Activated CD4-positive, alpha-beta memory T cell treated with anti-CD3 and anti-CD28 coated beads for 36 hours (primary cell): ENCODE data around the gene MYO15A. TPM values are rescaled to one million over a fixed set of nuclear protein-coding genes. Genes with fewer than 3 reads are reported as not detected.

ENCODE experiments used
- CTCF ChIA-PET: fragments of 350-600 bp; sonication (Branson Sonifier 250); formaldehyde crosslinking; loops from one replicate; lab custom pipeline; 2021; ENCODE audit warnings: antibody characterized with exemption, inconsistent platforms; lab: Charles Lee
- POLR2A ChIA-PET: fragments of 350-600 bp; sonication (Branson Sonifier 250); formaldehyde crosslinking; loops from one replicate; lab custom pipeline; 2021; ENCODE audit warnings: antibody characterized with exemption; lab: Charles Lee
- DNase-seq: peaks from one replicate; pipeline ENCODE4 v3.0.0-alpha.2; 2020
- H3K27ac Mint-ChIP-seq: one replicate; pipeline ENCODE4 v1.8.0; 2021; ENCODE audit warnings: mixed read lengths
- H3K27me3 Mint-ChIP-seq: one replicate; pipeline ENCODE4 v1.8.0; 2021; ENCODE audit warnings: mixed read lengths
- H3K36me3 Mint-ChIP-seq: one replicate; pipeline ENCODE4 v1.8.0; 2021; ENCODE audit warnings: mixed read lengths
- H3K4me1 Mint-ChIP-seq: one replicate; pipeline ENCODE4 v1.8.0; 2021; ENCODE audit warnings: low read depth, mixed read lengths
- H3K4me3 Mint-ChIP-seq: one replicate; pipeline ENCODE4 v1.8.0; 2021; ENCODE audit warnings: mild to moderate bottlenecking, mixed read lengths
- H3K9me3 Mint-ChIP-seq: one replicate; pipeline ENCODE4 v1.8.0; 2021; ENCODE audit warnings: mixed read lengths
- intact Hi-C: fragments of 100-400 bp; cut with micrococcal nuclease; formaldehyde crosslinking; loops from one replicate; pipeline ENCODE4 v1.15.1; 2023
- total RNA-seq, 2 experiments: library from RNA; stranded (reverse); gene quantifications; one replicate each; pipeline ENCODE4 v1.2.3, GENCODE V29; 2021

Gene MYO15A
- total RNA-seq, 2 experiments from 2014 or later, result 0.78 to 1.3 TPM

DNA sequence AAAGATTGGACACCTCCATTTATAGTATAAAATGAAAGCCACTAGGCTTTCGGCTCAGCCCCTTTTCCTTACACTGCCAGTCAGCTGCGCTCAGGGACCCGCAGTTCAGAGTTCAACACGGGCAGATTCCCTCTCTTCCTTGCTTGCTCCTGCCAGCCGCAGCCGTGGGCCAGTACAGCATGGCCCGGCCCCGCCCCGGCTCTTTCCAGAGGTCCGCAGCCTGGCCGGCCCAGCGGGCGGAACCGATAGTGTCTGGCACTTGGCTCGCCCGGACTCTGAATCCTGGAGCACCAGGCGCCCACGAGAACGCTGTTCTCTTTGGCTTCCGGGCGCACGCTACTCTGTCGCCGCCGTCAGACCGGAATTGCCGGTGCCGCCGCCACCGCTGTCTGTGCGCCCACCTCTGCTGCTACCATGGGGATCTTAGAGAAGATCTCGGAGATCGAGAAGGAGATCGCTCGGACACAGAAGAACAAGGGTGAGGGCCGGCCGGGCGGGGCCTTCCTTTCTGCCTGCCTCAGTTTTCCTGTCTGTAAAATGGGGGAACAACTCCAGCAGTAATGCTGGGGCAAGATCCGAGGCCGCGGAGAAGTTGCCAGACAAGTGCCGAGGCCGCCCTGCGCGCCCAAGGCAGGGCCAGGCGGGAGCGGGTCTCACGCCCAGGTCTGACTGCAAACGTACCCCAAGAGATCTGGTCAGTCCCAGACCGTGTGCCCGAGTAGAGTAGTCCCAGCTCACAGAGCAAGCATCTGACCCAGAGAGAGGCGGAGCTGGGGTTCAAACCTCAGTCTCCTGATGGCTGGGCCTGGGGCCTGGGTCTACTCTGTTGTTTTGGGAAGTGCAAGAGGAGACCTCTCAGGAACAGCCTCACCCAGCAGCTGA is 20.7 kb upstream of the MYO15A start, which contains the start of gene DRG2:
DRG2 (plus strand) TSS at position 339 of the 882 bp plus-strand sequence; CDS start at position 415, 76 bp downstream.
- H3K36me3 Mint-ChIP-seq, result peaks cover 5% of the 10 kb centered on the region
- H3K27ac Mint-ChIP-seq, result peak within 1 kb of the TSS; percentile 94
- CTCF ChIA-PET, result no interaction called here
- intact Hi-C loops, result loop anchor here (1.0 to 5.0 kb wide), 2 partner anchors 49 to 94 kb away; partner anchors contain the start of genes ALKBH5, ATPAF2 and GID4
- POLR2A ChIA-PET, result interaction anchor here (1.0 kb wide), 1 partner anchor 11 kb away, joined by 4 read pairs; no protein-coding TSS in a partner anchor
- H3K9me3 Mint-ChIP-seq, result no peaks in the 10 kb centered on the region
- peak; percentile 93 for DNase-seq
- H3K27me3 Mint-ChIP-seq, result no peaks in the 10 kb centered on the region
- peak within 1 kb of the TSS; percentile 99 for H3K4me3 Mint-ChIP-seq
- peaks cover 25% of the 10 kb centered on the region for H3K4me1 Mint-ChIP-seq

DNA sequence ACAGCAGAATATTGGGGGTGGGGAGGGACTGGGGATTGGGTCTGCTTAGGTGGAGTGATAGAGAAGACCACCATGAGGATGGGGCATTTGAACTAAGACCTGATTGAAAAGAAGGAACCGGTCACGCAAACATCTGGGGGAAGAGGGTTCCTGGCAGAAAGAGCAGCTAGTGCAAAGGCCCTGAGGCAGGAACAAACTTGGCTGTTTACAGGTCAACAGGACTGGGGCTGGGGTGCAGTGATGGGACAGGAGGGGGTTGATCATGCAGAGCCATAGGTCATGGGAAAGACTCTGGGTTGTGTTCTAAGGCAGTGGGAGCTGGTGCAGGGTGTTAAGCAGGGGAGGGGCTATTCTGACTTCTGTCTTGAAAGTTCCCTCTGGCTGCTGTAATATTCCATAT is 18.9 kb upstream of the MYO15A start:
- intact Hi-C loops, result loop anchor here (5.0 kb wide), 1 partner anchor 93 kb away; the partner anchor contains the start of gene ALKBH5
- CTCF ChIA-PET, result no interaction called here
- POLR2A ChIA-PET, result no interaction called here
- H3K9me3 Mint-ChIP-seq, result no peaks in the 10 kb centered on the region
- peak overlapping the region; percentile 28 for H3K27ac Mint-ChIP-seq
- H3K4me1 Mint-ChIP-seq, result peaks cover 30% of the 10 kb centered on the region
- H3K4me3 Mint-ChIP-seq, result peak overlapping the region; percentile 99
- DNase-seq, result no peak
- peaks cover 11% of the 10 kb centered on the region for H3K36me3 Mint-ChIP-seq
- H3K27me3 Mint-ChIP-seq, result no peaks in the 10 kb centered on the region

GRCh38 chr17:18093616-18094408 is 14.7 kb upstream of the MYO15A start:
- no peak overlapping the region for H3K27ac Mint-ChIP-seq
- ChIA-PET CTCF (no interaction called here), POLR2A (no interaction called here)
- no peaks in the 10 kb centered on the region for H3K9me3 Mint-ChIP-seq
- H3K36me3 Mint-ChIP-seq, result peaks cover 27% of the 10 kb centered on the region
- H3K27me3 Mint-ChIP-seq, result no peaks in the 10 kb centered on the region
- intact Hi-C loops, result no loop called here
- H3K4me3 Mint-ChIP-seq, result no peak overlapping the region
- peak; percentile 47 for DNase-seq
- H3K4me1 Mint-ChIP-seq, result peaks cover 20% of the 10 kb centered on the region

- Mint-ChIP-seq H3K36me3 (peaks cover 27% of the 10 kb centered on the region), H3K27me3 (no peaks in the 10 kb centered on the region), H3K9me3 (no peaks in the 10 kb centered on the region), H3K27ac (no peak overlapping the region), H3K4me3 (no peak overlapping the region), H3K4me1 (peaks cover 15% of the 10 kb centered on the region)
- no peak for DNase-seq
- ChIA-PET CTCF (no interaction called here), POLR2A (no interaction called here)
- intact Hi-C loops, result no loop called here
Measured at GRCh38 chr17:18094409-18094807, 14.1 kb upstream of the MYO15A start.

DNA sequence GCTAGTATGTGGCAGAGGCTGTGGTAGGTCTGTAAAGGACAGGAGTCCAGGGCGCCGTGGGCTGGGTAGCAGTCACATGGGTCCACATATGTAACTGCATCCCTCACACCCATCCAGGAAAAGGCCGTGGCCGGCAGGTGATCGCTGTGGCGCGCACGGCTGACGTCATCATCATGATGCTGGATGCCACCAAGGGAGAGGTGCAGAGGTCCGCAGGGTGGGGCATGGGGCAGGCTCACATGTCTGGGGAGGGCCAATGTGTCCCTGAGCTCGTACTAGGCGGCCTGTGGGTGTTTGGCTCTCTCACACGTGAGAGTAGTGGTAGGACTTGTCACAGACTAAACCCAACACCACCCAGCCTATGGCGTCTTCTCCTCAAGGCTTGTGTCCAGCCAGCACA is 9.0 kb upstream of the MYO15A start:
- DNase-seq, result no peak
- ChIA-PET POLR2A (interaction anchor here (1.4 kb wide), 1 partner anchor 11 kb away, joined by 4 read pairs; no protein-coding TSS in a partner anchor), CTCF (no interaction called here)
- intact Hi-C loops, result no loop called here
- no peaks in the 10 kb centered on the region for H3K4me1 Mint-ChIP-seq
- H3K9me3 Mint-ChIP-seq, result no peaks in the 10 kb centered on the region
- no peaks in the 10 kb centered on the region for H3K27me3 Mint-ChIP-seq
- no peak overlapping the region for H3K4me3 Mint-ChIP-seq
- H3K36me3 Mint-ChIP-seq, result peaks cover 23% of the 10 kb centered on the region
- no peak overlapping the region for H3K27ac Mint-ChIP-seq

DNA sequence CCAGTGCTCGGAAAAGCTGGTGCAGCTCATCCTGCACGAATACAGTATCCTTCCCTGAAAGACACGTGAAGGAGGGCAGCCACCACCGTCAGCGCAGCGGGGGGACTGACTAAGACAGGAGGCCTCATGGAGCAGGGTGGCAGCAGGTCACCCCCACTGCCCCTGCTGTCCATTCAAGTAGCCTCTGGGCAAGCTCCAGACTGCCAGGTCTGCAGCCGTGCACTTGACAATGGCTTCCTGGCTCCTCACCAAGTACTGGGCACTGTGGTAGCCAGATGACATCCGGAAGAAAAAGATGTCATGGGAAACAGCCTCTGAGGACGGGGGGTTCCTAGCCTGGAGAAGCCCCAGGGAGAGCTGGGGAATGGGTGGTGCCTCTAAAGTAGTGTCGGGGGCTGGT is 7.9 kb upstream of the MYO15A start:
- ChIA-PET CTCF (no interaction called here), POLR2A (no interaction called here)
- DNase-seq, result no peak
- Mint-ChIP-seq H3K4me1 (no peaks in the 10 kb centered on the region), H3K4me3 (no peak overlapping the region), H3K36me3 (peaks cover 22% of the 10 kb centered on the region), H3K27me3 (no peaks in the 10 kb centered on the region), H3K27ac (no peak overlapping the region), H3K9me3 (no peaks in the 10 kb centered on the region)
- intact Hi-C loops, result no loop called here

DNA sequence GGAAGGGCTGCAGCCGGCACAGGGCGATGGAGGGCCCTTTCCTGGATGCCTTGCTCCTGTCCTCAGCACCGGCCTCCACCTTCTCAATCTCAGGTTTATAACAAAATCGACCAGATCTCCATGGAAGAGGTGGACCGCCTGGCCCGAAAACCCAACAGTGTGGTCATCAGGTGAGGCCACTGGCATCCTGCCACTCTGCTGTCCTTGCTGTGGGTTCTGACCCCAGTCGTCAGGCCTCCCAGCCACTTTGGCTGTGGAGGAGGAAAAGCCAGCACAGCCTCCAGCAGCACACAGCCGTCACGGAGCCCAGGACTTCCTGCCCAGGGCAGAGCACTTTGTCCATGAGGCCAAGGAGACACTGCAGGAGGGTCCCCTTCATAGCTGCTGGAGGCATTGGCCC is 6.7 kb upstream of the MYO15A start:
- Mint-ChIP-seq H3K4me3 (no peak overlapping the region), H3K36me3 (peaks cover 12% of the 10 kb centered on the region), H3K27me3 (no peaks in the 10 kb centered on the region), H3K4me1 (no peaks in the 10 kb centered on the region), H3K9me3 (no peaks in the 10 kb centered on the region), H3K27ac (no peak overlapping the region)
- POLR2A ChIA-PET, result no interaction called here
- intact Hi-C loops, result no loop called here
- DNase-seq, result no peak
- CTCF ChIA-PET, result no interaction called here

DNA sequence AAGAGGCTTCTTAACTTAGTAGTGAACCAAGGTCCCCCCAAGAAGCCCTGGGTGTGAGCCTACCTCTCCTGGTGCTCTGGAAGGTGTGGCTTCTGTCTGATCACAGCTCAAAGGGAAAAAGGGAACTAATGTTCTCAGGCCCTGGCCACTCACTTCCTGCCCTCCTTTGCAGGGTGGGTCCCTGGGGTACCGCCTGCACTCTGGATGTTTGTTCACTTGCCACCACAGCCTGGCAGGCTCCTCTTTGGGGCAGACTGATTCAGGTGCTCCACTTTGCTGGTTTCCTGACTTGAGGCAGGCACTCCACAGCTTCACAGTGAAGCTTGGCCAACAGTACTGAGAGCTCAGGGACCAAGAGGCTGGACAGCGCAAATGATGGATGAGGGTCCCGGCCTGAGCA is 5.9 kb upstream of the MYO15A start:
- Mint-ChIP-seq H3K36me3 (peaks cover 15% of the 10 kb centered on the region), H3K9me3 (no peaks in the 10 kb centered on the region), H3K4me1 (no peaks in the 10 kb centered on the region), H3K4me3 (no peak overlapping the region), H3K27me3 (no peaks in the 10 kb centered on the region), H3K27ac (no peak overlapping the region)
- no peak for DNase-seq
- CTCF ChIA-PET, result no interaction called here
- POLR2A ChIA-PET, result no interaction called here
- intact Hi-C loops, result no loop called here

DNA sequence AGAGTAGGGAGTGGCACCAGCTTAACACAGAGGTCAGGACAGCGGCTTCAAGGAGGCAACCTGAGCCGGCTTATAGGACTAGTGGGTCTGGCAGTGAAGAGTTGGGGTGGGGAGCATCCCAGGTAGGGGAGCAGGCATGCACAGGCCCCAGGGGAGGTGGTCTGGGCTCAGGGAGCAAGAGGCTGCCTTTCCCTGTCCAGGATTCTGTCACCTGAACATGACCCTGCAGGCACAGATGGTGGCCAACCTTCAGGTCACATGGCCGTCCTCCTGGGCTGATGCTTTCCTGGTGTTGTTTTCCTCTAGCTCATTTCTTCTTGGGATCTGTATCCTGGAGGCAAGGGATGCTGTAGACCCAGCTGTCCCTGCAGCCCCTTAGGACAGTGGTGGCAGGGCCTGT is 3.5 kb upstream of the MYO15A start:
- Mint-ChIP-seq H3K4me1 (no peaks in the 10 kb centered on the region), H3K36me3 (peaks cover 13% of the 10 kb centered on the region), H3K9me3 (no peaks in the 10 kb centered on the region), H3K27ac (no peak overlapping the region), H3K4me3 (no peak overlapping the region), H3K27me3 (no peaks in the 10 kb centered on the region)
- intact Hi-C loops, result no loop called here
- no peak for DNase-seq
- POLR2A ChIA-PET, result no interaction called here
- CTCF ChIA-PET, result no interaction called here

- POLR2A ChIA-PET, result no interaction called here
- H3K27ac Mint-ChIP-seq, result no peak overlapping the region
- no peaks in the 10 kb centered on the region for H3K9me3 Mint-ChIP-seq
- no peak overlapping the region for H3K4me3 Mint-ChIP-seq
- H3K36me3 Mint-ChIP-seq, result peaks cover 11% of the 10 kb centered on the region
- no peak for DNase-seq
- CTCF ChIA-PET, result no interaction called here
- intact Hi-C loops, result no loop called here
- H3K4me1 Mint-ChIP-seq, result no peaks in the 10 kb centered on the region
- no peaks in the 10 kb centered on the region for H3K27me3 Mint-ChIP-seq
Measured at GRCh38 chr17:18105595-18105994, 3.0 kb upstream of the MYO15A start.

DNA sequence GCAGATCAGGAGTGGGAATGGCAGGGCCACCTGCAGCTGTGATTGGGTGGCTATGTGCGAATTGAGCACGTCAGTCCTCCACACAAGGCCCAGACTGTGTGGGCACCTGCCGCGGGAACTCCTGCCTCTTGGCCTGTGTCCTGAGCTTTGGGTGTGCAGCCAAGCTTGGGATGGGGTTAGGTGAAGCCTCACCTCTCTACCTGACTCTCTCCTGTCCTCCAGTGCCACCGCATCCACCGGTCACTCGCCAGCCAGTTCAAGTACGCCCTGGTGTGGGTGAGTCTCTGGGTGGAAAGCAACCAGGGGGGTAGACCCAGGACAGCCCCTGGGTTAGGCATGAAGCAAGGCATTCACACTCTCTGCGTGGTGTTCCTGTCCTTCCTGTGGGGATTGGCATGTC is 2.3 kb upstream of the MYO15A start:
- DNase-seq, result no peak
- Mint-ChIP-seq H3K36me3 (peaks cover 11% of the 10 kb centered on the region), H3K4me1 (no peaks in the 10 kb centered on the region)

GRCh38 chr17:18107061-18107790 is 1.3 kb upstream of the MYO15A start:
- POLR2A ChIA-PET, result no interaction called here
- Mint-ChIP-seq H3K36me3 (peaks cover 7% of the 10 kb centered on the region), H3K9me3 (no peaks in the 10 kb centered on the region), H3K4me3 (no peak overlapping the region), H3K27me3 (no peaks in the 10 kb centered on the region), H3K4me1 (no peaks in the 10 kb centered on the region), H3K27ac (no peak overlapping the region)
- CTCF ChIA-PET, result no interaction called here
- intact Hi-C loops, result no loop called here
- DNase-seq, result no peak

More for the DNA sequence above, 2.3 kb upstream of the MYO15A start:
- Mint-ChIP-seq H3K4me3 (no peak overlapping the region), H3K27me3 (no peaks in the 10 kb centered on the region), H3K9me3 (no peaks in the 10 kb centered on the region), H3K27ac (no peak overlapping the region)
- ChIA-PET CTCF (no interaction called here), POLR2A (no interaction called here)
- intact Hi-C loops, result no loop called here
